Astrocyte of the spinal cord (primary cell): ENCODE measurements around the gene SLC38A5.

Experiments used
- DNase-seq: peaks from one replicate; pipeline ENCODE4 v3.0.0; 2011; ENCODE audit warnings: low read depth, low spot score
- H3K4me3 ChIP-seq: 2 replicates; pipeline ENCODE4 v1.5.1; 2011; ENCODE audit warnings: low read depth, mild to moderate bottlenecking, low read length, moderate library complexity
- CTCF ChIP-seq: IDR thresholded peaks from 2 replicates; pipeline ENCODE4 v1.5.1; 2012; ENCODE audit warnings: low read depth, mild to moderate bottlenecking, low read length, inconsistent platforms
- in situ Hi-C: cut with HindIII; loops from 2 replicates; pipeline ENCODE4 v1.10.0; 2017; ENCODE audit warnings: low sequenced_read_pairs

The SLC38A5 gene

GRCh38 chrX:48496660-48497059, 26.6 kb upstream of the SLC38A5 start:
- in situ Hi-C loops, result no loop called here
- no peak overlapping the region for H3K4me3 ChIP-seq
- TF ChIP-seq CTCF, result no peak
- DNase-seq, result no peak

GRCh38 chrX:48493890-48494364, 23.9 kb upstream of the SLC38A5 start:
- in situ Hi-C loops, result no loop called here
- peak; percentile 63 for DNase-seq
- no peak overlapping the region for H3K4me3 ChIP-seq
- peak; percentile 36 for TF ChIP-seq CTCF

- peak; percentile 29 for DNase-seq
- no peak for TF ChIP-seq CTCF
- H3K4me3 ChIP-seq, result no peak overlapping the region
- in situ Hi-C loops, result no loop called here
Measured at GRCh38 chrX:48492293-48492910, 22.3 kb upstream of the SLC38A5 start.

GRCh38 chrX:48491809-48492208, 21.7 kb upstream of the SLC38A5 start:
- TF ChIP-seq CTCF, result no peak
- DNase-seq, result no peak
- H3K4me3 ChIP-seq, result no peak overlapping the region
- in situ Hi-C loops, result no loop called here

GRCh38 chrX:48490661-48491060, 20.6 kb upstream of the SLC38A5 start:
- H3K4me3 ChIP-seq, result no peak overlapping the region
- no peak for DNase-seq
- in situ Hi-C loops, result no loop called here

GRCh38 chrX:48489892-48490291, 19.8 kb upstream of the SLC38A5 start:
- no peak overlapping the region for H3K4me3 ChIP-seq
- no peak for DNase-seq
- in situ Hi-C loops, result no loop called here
- TF ChIP-seq CTCF, result no peak

More at GRCh38 chrX:48490661-48491060, 20.6 kb upstream of the SLC38A5 start:
- TF ChIP-seq CTCF, result no peak
